GM20000 (cell line): Measurements from ENCODE around the gene SRD5A2.
"Not testable (repeated sequence)": the region's sequence is repeated elsewhere in the genome, so short reads cannot be mapped to it uniquely, and the experiment has no call there.

Experiments used
- DNase-seq: peaks from one replicate; pipeline ENCODE4 v3.0.0; 2012; ENCODE audit warnings: low spot score
- TF ChIP-seq, protein P1 (sequence below): IDR thresholded peaks from 2 replicates; pipeline ENCODE4 v1.5.1; 2012; ENCODE audit warnings: mild to moderate bottlenecking, control low read depth; ENCODE audit errors: extremely low read depth, missing control alignments

SRD5A2 gene

DNA sequence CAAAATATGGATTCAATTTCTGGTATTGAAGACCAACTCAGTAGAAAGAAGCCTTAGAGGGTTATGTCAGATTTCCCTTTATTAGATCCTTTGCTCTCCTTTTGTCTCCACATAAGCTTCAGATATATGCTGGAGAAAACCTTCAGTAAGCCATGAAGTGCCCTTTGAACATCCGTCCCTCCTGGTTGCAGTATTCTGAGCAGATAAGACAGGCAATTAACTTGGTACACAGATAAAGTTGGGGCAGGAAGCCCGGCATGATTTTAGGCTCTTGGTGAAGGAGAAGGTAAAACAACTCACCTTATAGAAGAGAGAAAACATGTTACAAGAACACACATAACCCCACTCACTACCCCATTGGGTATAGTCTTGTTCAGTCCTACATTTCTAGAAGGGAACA, 76.4 kb downstream of the SRD5A2 start:
- TF ChIP-seq, protein P1, sequence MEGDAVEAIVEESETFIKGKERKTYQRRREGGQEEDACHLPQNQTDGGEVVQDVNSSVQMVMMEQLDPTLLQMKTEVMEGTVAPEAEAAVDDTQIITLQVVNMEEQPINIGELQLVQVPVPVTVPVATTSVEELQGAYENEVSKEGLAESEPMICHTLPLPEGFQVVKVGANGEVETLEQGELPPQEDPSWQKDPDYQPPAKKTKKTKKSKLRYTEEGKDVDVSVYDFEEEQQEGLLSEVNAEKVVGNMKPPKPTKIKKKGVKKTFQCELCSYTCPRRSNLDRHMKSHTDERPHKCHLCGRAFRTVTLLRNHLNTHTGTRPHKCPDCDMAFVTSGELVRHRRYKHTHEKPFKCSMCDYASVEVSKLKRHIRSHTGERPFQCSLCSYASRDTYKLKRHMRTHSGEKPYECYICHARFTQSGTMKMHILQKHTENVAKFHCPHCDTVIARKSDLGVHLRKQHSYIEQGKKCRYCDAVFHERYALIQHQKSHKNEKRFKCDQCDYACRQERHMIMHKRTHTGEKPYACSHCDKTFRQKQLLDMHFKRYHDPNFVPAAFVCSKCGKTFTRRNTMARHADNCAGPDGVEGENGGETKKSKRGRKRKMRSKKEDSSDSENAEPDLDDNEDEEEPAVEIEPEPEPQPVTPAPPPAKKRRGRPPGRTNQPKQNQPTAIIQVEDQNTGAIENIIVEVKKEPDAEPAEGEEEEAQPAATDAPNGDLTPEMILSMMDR = no peak
- DNase-seq = no peak

DNA sequence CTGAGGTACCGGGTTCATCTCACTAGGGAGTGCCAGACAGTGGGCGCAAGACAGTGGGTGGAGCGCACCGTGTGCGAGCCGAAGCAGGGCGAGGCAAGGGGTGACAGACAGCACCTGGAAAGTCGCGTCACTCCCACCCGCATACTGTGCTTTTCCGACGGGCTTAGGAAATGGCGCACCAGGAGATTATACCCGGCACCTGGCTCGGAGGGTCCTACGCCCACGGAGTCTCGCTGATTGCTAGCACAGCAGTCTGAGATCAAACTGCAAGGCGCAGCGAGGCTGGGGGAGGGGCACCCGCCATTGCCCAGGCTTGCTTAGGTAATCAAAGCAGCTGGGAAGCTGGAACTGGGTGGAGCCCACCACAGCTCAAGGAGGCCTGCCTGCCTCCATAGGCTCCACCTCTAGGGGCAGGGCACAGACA, 84.3 kb downstream of the SRD5A2 start:
- DNase-seq = not testable (repeated sequence)

DNA sequence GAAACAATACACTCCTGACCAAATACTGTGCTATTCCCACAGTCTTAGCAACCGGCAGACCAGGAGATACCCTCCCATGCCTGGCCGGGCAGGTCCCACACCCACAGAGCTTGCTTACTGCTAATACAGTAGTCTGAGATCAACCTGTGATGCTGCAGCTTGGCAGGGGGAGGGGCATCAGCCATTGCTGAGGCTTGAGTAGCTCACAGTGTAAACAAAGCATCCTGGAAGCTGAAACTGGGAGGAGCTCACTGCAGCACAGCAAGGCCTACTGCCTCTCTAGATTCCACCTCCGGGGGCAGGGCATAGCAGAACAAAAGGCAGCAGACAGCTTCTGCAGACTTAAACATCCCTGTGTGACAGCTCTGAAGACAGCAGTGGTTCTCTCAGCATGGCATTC, 91.4 kb downstream of the SRD5A2 start:
- DNase-seq = not testable (repeated sequence)

DNA sequence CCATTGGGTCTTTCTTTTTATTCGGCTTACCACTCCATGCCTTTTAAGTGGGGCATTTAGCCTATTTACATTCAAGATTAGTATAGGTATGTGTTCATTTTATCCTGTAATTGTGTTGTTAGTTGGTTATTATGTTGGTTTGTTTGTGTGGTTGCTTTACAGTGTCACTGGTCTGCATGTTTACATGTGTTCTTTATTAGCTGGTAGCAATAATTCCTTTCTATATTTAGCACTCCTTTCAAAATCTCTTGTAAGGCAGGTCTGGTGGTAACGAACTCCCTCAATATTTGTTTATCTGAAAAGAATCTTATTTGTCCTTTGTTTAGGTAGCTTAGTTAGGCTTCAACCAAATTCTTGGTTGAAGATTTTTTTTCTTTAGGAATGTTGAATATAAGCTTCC, 97.5 kb downstream of the SRD5A2 start:
- TF ChIP-seq, protein P1 = no peak
- no peak for DNase-seq

DNA sequence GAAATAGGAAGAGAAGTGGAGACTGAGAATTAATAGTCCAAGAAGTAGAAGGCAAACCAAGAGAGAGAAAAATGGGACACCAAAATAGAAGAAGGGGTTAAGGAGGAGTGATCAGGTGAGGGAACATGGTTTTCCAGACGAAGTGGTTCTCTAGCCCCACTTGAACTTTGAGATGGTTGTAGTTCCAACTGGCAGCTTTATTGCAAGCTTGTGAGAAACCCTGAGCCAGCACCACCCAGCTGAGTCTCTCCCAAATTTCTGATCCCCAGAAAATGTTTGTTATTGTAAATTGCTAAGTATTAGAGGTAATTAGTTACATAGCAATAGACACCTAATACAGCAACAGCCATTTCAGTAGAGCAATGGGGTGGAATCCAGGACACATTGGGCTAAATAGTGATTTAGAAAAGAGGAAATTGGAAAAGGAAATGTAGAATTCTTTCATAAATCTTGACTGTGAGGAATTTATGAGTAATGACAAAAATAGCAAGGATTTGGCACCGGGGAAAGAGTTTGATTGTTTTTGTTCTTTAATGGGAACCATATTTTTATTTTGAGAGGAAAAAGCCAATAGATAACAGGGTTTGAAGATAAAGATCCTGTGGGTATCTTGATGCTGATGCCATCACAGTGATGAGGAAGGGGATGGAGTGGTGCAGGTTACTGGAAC, 104.1 kb downstream of the SRD5A2 start:
- DNase-seq = no peak
- TF ChIP-seq, protein P1 = no peak

DNA sequence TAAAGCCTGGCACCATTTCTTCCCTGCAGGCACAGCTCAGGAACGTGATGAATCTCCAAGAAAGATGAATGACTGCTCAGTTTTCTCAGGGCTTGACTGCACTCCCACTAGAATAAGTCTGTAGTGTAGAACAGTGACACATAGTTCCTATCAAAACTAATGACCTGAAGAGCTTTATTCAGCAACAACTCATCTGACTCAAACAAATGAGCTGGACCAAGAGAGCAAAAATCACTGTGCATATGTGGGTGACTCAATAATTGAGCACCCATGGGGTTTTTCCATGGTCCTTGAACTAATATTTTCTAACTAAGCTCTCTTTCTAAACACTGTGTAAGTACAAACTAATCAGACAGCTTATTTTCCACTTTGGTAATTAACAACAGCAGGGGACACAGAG, 105.0 kb downstream of the SRD5A2 start:
- no peak for DNase-seq
- TF ChIP-seq, protein P1 = no peak

DNA sequence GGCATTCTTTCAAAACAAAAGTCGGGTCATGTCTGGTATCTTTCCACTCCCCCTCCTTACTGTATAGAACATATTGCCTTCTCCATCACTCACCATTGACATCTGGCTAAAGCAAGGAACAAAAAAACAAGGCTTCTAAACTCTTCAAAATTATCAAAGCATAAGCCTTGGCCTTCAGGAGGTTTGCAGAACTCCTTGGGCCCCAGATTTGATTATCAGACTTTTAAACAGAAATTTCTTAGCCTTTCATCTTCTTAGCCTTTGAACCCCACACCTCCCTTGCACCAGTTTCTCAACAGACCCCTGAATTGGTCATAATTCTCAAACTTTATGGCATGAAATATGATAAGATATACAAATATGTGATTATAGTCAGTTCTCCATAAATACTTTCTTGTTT, 106.4 kb downstream of the SRD5A2 start:
- no peak for DNase-seq
- TF ChIP-seq, protein P1 = no peak
